Heart right ventricle (tissue), 16 donors: ENCODE measurements around the gene ZNF385A. TPM values are rescaled to one million over a fixed set of nuclear protein-coding genes. Genes with fewer than 3 reads are reported as not detected.

Experiments used
- ATAC-seq, 8 donors: fragments of 200-7000 bp; cut with Tn5 transposase; one replicate each; pipeline ENCODE4 v1.9.1; 2020; ENCODE audit warnings: mild to moderate bottlenecking in 8 of 8, moderate library complexity in 8 of 8, moderate number of reproducible peaks in 1 of 8
- DNase-seq, 2 donors: peaks; one replicate each; pipeline ENCODE4 v3.0.0-alpha.2; 2020
- H3K27ac ChIP-seq, 10 donors: fragments of 200-600 bp; sonication (generic) in 2 of 10; one replicate each; pipeline versions ENCODE4 v1.5.0 to v1.8.0; 2020 to 2022; ENCODE audit warnings: mild to moderate bottlenecking in 3 of 10
- H3K27me3 ChIP-seq, 7 donors: fragments of 200-600 bp; one replicate each; pipeline ENCODE4 v1.8.0; 2021 to 2022; ENCODE audit warnings: mild to moderate bottlenecking in 2 of 7
- H3K36me3 ChIP-seq, 9 donors: fragments of 200-600 bp; sonication (generic) in 1 of 9; one replicate each; pipeline versions ENCODE4 v1.5.0 to v1.8.0; 2020 to 2022; ENCODE audit warnings: mild to moderate bottlenecking in 2 of 9
- H3K4me1 ChIP-seq, 9 donors: fragments of 200-600 bp; sonication (generic) in 1 of 9; one replicate each; pipeline versions ENCODE4 v1.5.0 to v1.8.0; 2020 to 2022; ENCODE audit warnings: mild to moderate bottlenecking in 4 of 9
- H3K4me3 ChIP-seq, 10 donors: fragments of 200-600 bp; sonication (generic) in 2 of 10; one replicate each; pipeline versions ENCODE4 v1.5.0 to v1.8.0; 2020 to 2022; ENCODE audit warnings: mild to moderate bottlenecking in 7 of 10, moderate library complexity in 2 of 10
- H3K9me3 ChIP-seq, 11 donors: fragments of 200-600 bp in 10 of 11; sonication (generic) in 2 of 11; one replicate each; pipeline versions ENCODE4 v1.5.0 to v1.8.0; 2013 to 2022; ENCODE audit warnings: mild to moderate bottlenecking in 2 of 11, control low read depth in 1 of 11, moderate library complexity in 1 of 11
- CTCF ChIP-seq, 9 donors: fragments of 200-600 bp; sonication (generic) in 2 of 9; IDR thresholded peaks; one replicate each; pipeline versions ENCODE4 v1.5.0 to v1.8.0; 2021 to 2022; ENCODE audit warnings: antibody characterized with exemption in 9 of 9, mild to moderate bottlenecking in 5 of 9, moderate library complexity in 1 of 9
- WGBS, 2 donors: extraction: QIAGEN DNeasy Blood & Tissue Kit; methylation state at CpG; one replicate each; pipeline ENCODE4 v1.1.7; 2013; ENCODE audit warnings: inconsistent platforms in 1 of 2; 5-methylcytosine and 5-hydroxymethylcytosine counted together
- intact Hi-C, 10 donors: fragments of 100-400 bp; cut with DNase I; formaldehyde crosslinking; loops; one replicate each; pipeline versions ENCODE4 v1.11.1 to v1.14.2; 2022
- polyA plus RNA-seq, 2 donors: library from polyadenylated mRNA; stranded (reverse); fragments of 200-250 nt; gene quantifications; one replicate each; pipeline ENCODE4 v1.2.3, GENCODE V29; 2013
- total RNA-seq, 10 donors: library from RNA; stranded (reverse); fragmentation: NEBNext Ultra II Directional in 3 of 10; extraction: Animal tissue kit (Norgen Biotek cat#: 25700) in 3 of 10; gene quantifications; one replicate each; pipeline versions ENCODE4 v1.2.1 to v1.2.4, GENCODE V29; 2021 to 2023
- donor health status: Arrhythmogenic right ventricular cardiomyopathy.
- donor health status: ischemic (EF 13 %, LVEDD 7.1; RV severe dilation, severe dysfunction).
- donor health status: healthy with polysubstance abuse.
- donor health status: DM: no; HTN: yes; CAD: no.
- donor health status: DM: no; HTN: no; CAD: no.
- donor health status: ischemic (EF 25% LVEDD 6.9; RV normal size, moderate dysfunction).
- donor health status: ischemic (EF 25% LVEDD 5.7; RV mildly dilated, moderate dysfunction).
- donor health status: healthy.
- donor health status: DM: yes; HTN: yes; CAD: no.
- donor health status: Ischemic cardiomyopathy.
- donor health status: ischemic (EF 35%, LVEDD 5.7; RV mildly dilated, moderate dysfunction).
- donor health status: nonischemic (EF 11% LVEDD 7.7; RV severe dilation, severe dysfunction).
- donor health status: DM: yes; HTN: yes; CAD: no.
- donor health status: PGD.
- donor health status: ischemic (EF 29% LVEDD 5.4; RV normal size, mild dysfunction).
- donor health status: nonischemic (EF 23%, LVEDD 6.1; RV moderate dilation, normal function).

Gene ZNF385A
- total and polyA plus RNA-seq, 12 donors = 3.8 to 19.1 (median 5.8) TPM

DNA sequence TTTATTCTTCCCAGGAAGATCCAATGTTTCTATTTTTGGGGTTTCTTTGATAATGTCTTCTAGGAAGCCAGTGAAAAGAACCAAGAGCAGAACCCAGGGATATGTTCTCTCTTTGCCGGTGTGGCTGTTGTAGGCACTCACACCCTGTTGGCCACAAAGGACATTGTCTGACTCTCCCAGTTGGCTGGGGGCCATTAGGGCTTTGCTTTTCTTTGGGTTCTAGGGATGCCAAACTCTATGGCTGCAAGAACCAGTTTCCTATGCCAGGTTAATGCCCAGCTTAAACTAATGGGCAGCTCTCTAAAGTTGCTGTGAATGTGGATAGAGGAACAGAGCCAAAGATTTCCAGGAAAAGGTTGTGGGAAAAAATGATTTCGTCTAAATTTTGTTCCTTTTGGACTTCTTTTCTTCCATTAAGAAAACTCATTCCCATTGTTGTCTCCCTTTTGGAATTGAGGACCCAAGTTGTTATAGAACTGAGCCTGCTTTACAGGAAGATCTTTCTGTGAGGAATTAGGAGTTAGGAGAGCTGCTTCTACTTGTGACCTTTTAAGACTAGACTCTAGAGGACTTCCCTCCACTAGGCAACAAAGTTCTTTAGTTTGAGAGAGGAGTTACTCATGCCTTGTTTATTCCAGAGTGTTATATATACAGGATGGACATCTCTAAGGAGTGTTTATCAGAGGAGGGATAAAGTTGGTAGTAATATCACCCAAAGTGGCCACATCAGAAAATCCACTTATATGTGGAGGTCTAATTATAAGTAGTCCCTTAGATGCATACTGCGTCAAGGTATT is 46.5 kb downstream of the ZNF385A start:
- 56% methylated on average over 3 of the region's 3 CpGs for WGBS, 2 donors
- H3K27me3 ChIP-seq = no peaks in the 10 kb centered on the region
- peaks cover 0 to 53% (median 19%) of the 10 kb centered on the region in 9 donors for H3K36me3 ChIP-seq
- intact Hi-C loops = loop anchor here in 1 of 10 donors (2.0 kb wide), 1 partner anchor 21 kb away; no protein-coding TSS in a partner anchor
- TF ChIP-seq CTCF (IDR thresholded peaks at IDR 0.05) = no peak
- ATAC-seq = peak in 7 of 8 donors; percentile 46 to 68 (median 53)
- peak overlapping the region in 9 of 10 donors; percentile 24 to 78 (median 69) for H3K27ac ChIP-seq
- H3K9me3 ChIP-seq = no peaks in the 10 kb centered on the region
- no peak overlapping the region for H3K4me3 ChIP-seq
- no peak for DNase-seq
- peaks cover 16 to 57% (median 32%) of the 10 kb centered on the region in 9 donors for H3K4me1 ChIP-seq

DNA sequence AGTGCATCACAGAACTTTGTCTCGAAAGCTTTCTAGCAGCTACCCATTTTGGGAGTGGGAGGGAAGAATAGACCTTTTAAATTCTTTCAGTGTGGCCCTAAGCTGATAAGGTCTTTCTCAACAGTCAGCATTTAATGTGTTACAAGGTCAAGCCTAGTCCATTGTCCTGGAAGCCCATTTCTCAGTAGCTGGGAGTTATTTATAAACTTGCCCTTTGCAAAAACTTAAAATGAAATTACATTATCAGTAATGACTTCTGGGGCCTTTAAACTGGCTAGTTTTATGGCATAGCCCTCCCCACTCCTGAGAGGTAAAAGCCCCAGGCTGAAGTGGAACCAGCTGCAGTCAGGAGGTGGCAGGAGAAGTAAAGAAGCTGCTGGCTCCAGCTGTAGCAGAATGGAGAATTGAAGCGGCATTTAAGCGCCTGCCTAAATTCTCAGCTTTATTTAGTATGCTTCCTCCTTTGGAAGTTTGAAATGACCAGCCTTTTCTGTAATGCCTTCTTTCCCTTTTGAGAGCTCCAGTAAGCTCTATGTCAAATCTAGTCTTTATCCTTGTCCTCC is 47.2 kb downstream of the ZNF385A start:
- no peak overlapping the region for H3K4me3 ChIP-seq
- WGBS, 2 donors = 27 to 29% methylated on average over 3 of the region's 3 CpGs
- no peak for DNase-seq
- peak; percentile 64 to 88 (median 78) for ATAC-seq
- H3K27ac ChIP-seq = peak overlapping the region in 9 of 10 donors; percentile 24 to 78 (median 69)
- no peaks in the 10 kb centered on the region for H3K9me3 ChIP-seq
- peaks cover 16 to 57% (median 32%) of the 10 kb centered on the region in 9 donors for H3K4me1 ChIP-seq
- peak in 5 of 9 donors; percentile 14 to 56 (median 43) for TF ChIP-seq CTCF (IDR thresholded peaks at IDR 0.05)
- H3K27me3 ChIP-seq = no peaks in the 10 kb centered on the region
- H3K36me3 ChIP-seq = peaks cover 0 to 47% (median 13%) of the 10 kb centered on the region in 9 donors
- intact Hi-C loops = loop anchor here in 1 of 10 donors (2.0 kb wide), 1 partner anchor 21 kb away; no protein-coding TSS in a partner anchor

DNA sequence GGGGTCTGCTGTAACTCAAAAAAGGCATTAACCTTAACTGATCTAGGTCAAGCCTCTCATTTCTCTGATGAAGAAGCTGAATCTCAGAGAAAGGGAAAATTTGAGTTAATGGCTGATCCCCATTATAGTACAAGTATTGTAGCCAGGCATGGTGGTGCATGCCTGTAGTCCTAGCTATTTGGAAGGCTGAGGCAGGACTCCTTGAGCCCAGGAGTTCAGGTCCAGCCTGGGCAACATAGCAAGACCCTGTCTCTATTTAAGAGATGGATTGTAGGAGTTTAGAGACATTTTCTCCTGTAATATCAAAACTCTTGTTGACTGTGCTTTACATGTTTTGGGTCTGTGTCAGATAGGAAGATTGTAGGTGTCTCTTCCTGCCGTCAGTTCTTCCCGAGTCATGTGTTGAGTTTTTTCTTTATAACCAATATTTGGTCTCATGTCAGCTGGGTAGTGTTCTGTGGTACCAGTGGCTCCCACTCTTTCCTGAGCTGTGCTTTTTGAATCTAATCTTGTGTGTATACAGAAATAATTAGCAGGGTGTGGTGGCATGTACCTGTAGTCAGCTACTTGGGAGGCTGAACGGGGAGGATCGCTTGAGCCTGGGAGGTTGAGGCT is 51.0 kb downstream of the ZNF385A start:
- Histone ChIP-seq H3K4me3 (no peak overlapping the region), H3K27ac (no peak overlapping the region), H3K9me3 (no peaks in the 10 kb centered on the region), H3K27me3 (no peaks in the 10 kb centered on the region), H3K36me3 (peaks cover 0 to 39% (median 0%) of the 10 kb centered on the region in 9 donors), H3K4me1 (peaks cover 12 to 71% (median 44%) of the 10 kb centered on the region in 9 donors)
- ATAC-seq (no peak), DNase-seq (no peak)
- no peak for TF ChIP-seq CTCF (IDR thresholded peaks at IDR 0.05)
- intact Hi-C loops = no loop called here
- 96% methylated on average over 4 of the region's 4 CpGs for WGBS, 2 donors

GRCh38 chr12:54331461-54331860 is 53.1 kb downstream of the ZNF385A start:
- no peak for TF ChIP-seq CTCF (IDR thresholded peaks at IDR 0.05)
- no peaks in the 10 kb centered on the region for H3K27me3 ChIP-seq
- DNase-seq = no peak
- H3K36me3 ChIP-seq = peaks cover 0 to 39% (median 0%) of the 10 kb centered on the region in 9 donors
- no peak for ATAC-seq
- 76 to 82% methylated on average over 5 of the region's 5 CpGs for WGBS, 2 donors
- H3K4me1 ChIP-seq = peaks cover 0 to 69% (median 44%) of the 10 kb centered on the region in 9 donors
- H3K9me3 ChIP-seq = no peaks in the 10 kb centered on the region
- intact Hi-C loops = no loop called here
- H3K27ac ChIP-seq = no peak overlapping the region
- H3K4me3 ChIP-seq = no peak overlapping the region
